Measurements from ENCODE around the gene MAP1B. TPM values are rescaled to one million over a fixed set of nuclear protein-coding genes. Genes with fewer than 3 reads are reported as not detected.

The MAP1B gene
- total RNA-seq, 4 donors from 2014 or later = 44.2 to 120 (median 83.4) TPM

GRCh38 chr5:72123764-72124376 lies 16.6 kb downstream of the MAP1B start:
- in situ Hi-C loops (cut with MboI; ENCODE audit: low sequenced_read_pairs in 4 of 4) (no loop called here), intact Hi-C loops (cut with DNase I; ENCODE audit: low total_unique reads) (no loop called here)
- DNase-seq (no peak), ATAC-seq (no peak)
- Histone ChIP-seq H3K27me3 (no peaks in the 10 kb centered on the region), H3K27ac (no peak overlapping the region), H3K4me1 (peaks cover 0 to 2% of the 10 kb centered on the region in 2 donors), H3K36me3 (no peaks in the 10 kb centered on the region), H3K4me3 (no peak overlapping the region), H3K9me3 (no peaks in the 10 kb centered on the region)
- no peak for TF ChIP-seq CTCF (IDR thresholded peaks at IDR 0.05 in 4 of 5, conservative IDR thresholded peaks at IDR 0.05 in 1 of 5)
- TF ChIP-seq POLR2A (IDR thresholded peaks at IDR 0.05) = no peak

GRCh38 chr5:72125271-72125940 lies 18.1 kb downstream of the MAP1B start:
- Histone ChIP-seq H3K9me3 (no peaks in the 10 kb centered on the region), H3K27me3 (no peaks in the 10 kb centered on the region), H3K27ac (no peak overlapping the region), H3K4me1 (peaks cover 0 to 2% of the 10 kb centered on the region in 2 donors), H3K36me3 (no peaks in the 10 kb centered on the region), H3K4me3 (no peak overlapping the region)
- TF ChIP-seq POLR2A (IDR thresholded peaks at IDR 0.05) = no peak
- no peak for DNase-seq
- intact Hi-C loops (cut with DNase I; ENCODE audit: low total_unique reads) (no loop called here), in situ Hi-C loops (cut with MboI; ENCODE audit: low sequenced_read_pairs in 4 of 4) (loop anchor here in 2 of 4 donors (25.0 kb wide), 2 partner anchors 412 to 687 kb away; partner anchors contain the start of gene TNPO1 (in 1 of the 2))
- ATAC-seq = no peak

- Histone ChIP-seq H3K9me3 (no peaks in the 10 kb centered on the region), H3K36me3 (no peaks in the 10 kb centered on the region), H3K4me1 (peaks cover 0 to 2% of the 10 kb centered on the region in 2 donors), H3K27me3 (no peaks in the 10 kb centered on the region), H3K27ac (no peak overlapping the region), H3K4me3 (no peak overlapping the region)
- DNase-seq (no peak), ATAC-seq (peak in 1 of 2 donors; percentile 33)
- TF ChIP-seq CTCF (IDR thresholded peaks at IDR 0.05 in 4 of 5, conservative IDR thresholded peaks at IDR 0.05 in 1 of 5) (no peak), POLR2A (IDR thresholded peaks at IDR 0.05) (no peak)
- intact Hi-C loops (cut with DNase I; ENCODE audit: low total_unique reads) = no loop called here
- in situ Hi-C loops (cut with MboI; ENCODE audit: low sequenced_read_pairs in 4 of 4) = loop anchor here in 2 of 4 donors (25.0 kb wide), 2 partner anchors 411 to 686 kb away; partner anchors contain the start of gene TNPO1 (in 1 of the 2)
These were observed 18.8 kb downstream of the MAP1B start for GRCh38 chr5:72125941-72126620.

GRCh38 chr5:72126796-72127195 lies 19.5 kb downstream of the MAP1B start:
- ATAC-seq (no peak), DNase-seq (no peak)
- H3K36me3 ChIP-seq = no peaks in the 10 kb centered on the region
- H3K27ac ChIP-seq = no peak overlapping the region
- no peak for TF ChIP-seq POLR2A (IDR thresholded peaks at IDR 0.05)
- TF ChIP-seq CTCF (IDR thresholded peaks at IDR 0.05 in 4 of 5, conservative IDR thresholded peaks at IDR 0.05 in 1 of 5) = no peak
- peaks cover 0 to 2% of the 10 kb centered on the region in 2 donors for H3K4me1 ChIP-seq
- H3K9me3 ChIP-seq = no peaks in the 10 kb centered on the region
- in situ Hi-C loops (cut with MboI; ENCODE audit: low sequenced_read_pairs in 4 of 4) (loop anchor here in 2 of 4 donors (25.0 kb wide), 2 partner anchors 411 to 686 kb away; partner anchors contain the start of gene TNPO1 (in 1 of the 2)), intact Hi-C loops (cut with DNase I; ENCODE audit: low total_unique reads) (no loop called here)
- no peaks in the 10 kb centered on the region for H3K27me3 ChIP-seq
- no peak overlapping the region for H3K4me3 ChIP-seq

- no peak overlapping the region for H3K27ac ChIP-seq
- in situ Hi-C loops (cut with MboI; ENCODE audit: low sequenced_read_pairs in 4 of 4) = loop anchor here in 3 of 4 donors (10.0 to 25.0 kb wide), 3 partner anchors 175 to 683 kb away; partner anchors contain the start of gene TNPO1 (in 1 of the 3)
- no peak for DNase-seq
These were observed 22.4 kb downstream of the MAP1B start for GRCh38 chr5:72129725-72130124.

More at GRCh38 chr5:72129725-72130124, 22.4 kb downstream of the MAP1B start:
- Histone ChIP-seq H3K4me1 (peaks cover 0 to 2% of the 10 kb centered on the region in 2 donors), H3K4me3 (no peak overlapping the region), H3K27me3 (no peaks in the 10 kb centered on the region), H3K9me3 (no peaks in the 10 kb centered on the region), H3K36me3 (no peaks in the 10 kb centered on the region)
- no peak for TF ChIP-seq CTCF (IDR thresholded peaks at IDR 0.05 in 4 of 5, conservative IDR thresholded peaks at IDR 0.05 in 1 of 5)
- no peak for TF ChIP-seq POLR2A (IDR thresholded peaks at IDR 0.05)
- intact Hi-C loops (cut with DNase I; ENCODE audit: low total_unique reads) = loop anchor here (10.0 kb wide), 1 partner anchor 115 kb away; no protein-coding TSS in a partner anchor
- no peak for ATAC-seq
